Measurements from ENCODE around the gene UMAD1. TPM values are rescaled to one million over a fixed set of nuclear protein-coding genes. Genes with fewer than 3 reads are reported as not detected.

Gene UMAD1
- total and polyA plus RNA-seq, 2 experiments from 2014 or later, result 8.4 to 12.4 TPM

DNA sequence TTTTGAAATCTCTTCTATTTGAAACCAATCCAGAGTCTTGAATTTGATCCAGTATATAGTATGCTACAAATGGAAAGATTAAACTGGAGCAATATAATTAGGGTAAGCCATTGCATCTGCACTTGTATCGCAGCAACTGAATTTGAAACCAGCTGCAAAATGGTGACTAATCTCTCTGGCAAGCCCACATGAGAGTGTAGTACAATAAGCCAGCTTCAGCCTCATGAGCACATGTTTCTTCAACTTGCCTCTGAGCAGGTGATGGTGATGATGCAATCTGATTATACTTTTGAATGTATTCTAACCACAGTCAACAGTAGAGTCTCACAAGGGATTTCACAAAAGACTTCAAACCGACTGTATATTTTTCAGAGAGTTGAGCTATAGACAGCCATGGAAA, 78.7 kb downstream of the UMAD1 start:
- no peaks in the 10 kb centered on the region for H3K9me3 Mint-ChIP-seq
- Histone ChIP-seq H3K36me3 (ENCODE audit: insufficient read depth) (no peaks in the 10 kb centered on the region), H3K27ac (ENCODE audit: low read depth) (no peak overlapping the region), H3K9me2 (ENCODE audit: insufficient read depth) (0 out of 2 replicates have a peak, but pooled peaks cover 3% of the 10 kb centered on the region), H3K79me2 (replicated peaks; ENCODE audit: insufficient read depth) (no peaks in the 10 kb centered on the region), H2AFZ (no peak overlapping the region), H3K4me3 (no peak overlapping the region), H3F3A (replicated peaks; ENCODE audit: low read depth) (no peaks in the 10 kb centered on the region), H3K4me2 (no peak overlapping the region), H3K27me3 (ENCODE audit: insufficient read depth) (no peaks in the 10 kb centered on the region), H4K20me1 (replicated peaks; ENCODE audit: insufficient read depth) (no peaks in the 10 kb centered on the region), H3K4me1 (ENCODE audit: insufficient read depth) (no peaks in the 10 kb centered on the region; the same call in 1 of the 2 replicates)
- H3K4me1 Mint-ChIP-seq, result peaks cover 8% of the 10 kb centered on the region; the same call in 2 of the 3 replicates
- H3K36me3 Mint-ChIP-seq (ENCODE audit: low read depth), result peaks cover 3% of the 10 kb centered on the region; the same call in 1 of the 3 replicates
- no peaks in the 10 kb centered on the region for H3K27me3 Mint-ChIP-seq (ENCODE audit: insufficient read depth, low read depth, poor library complexity)
- H3K27ac Mint-ChIP-seq, result no peak overlapping the region
- DNase-seq (ENCODE audit: low spot score) (no peak), ATAC-seq (no peak)
- TF ChIP-seq ZNF114 (CRISPR knock-in tag; IDR thresholded peaks at IDR 0.05) (no peak), STAT1 (IDR thresholded peaks at IDR 0.05; ENCODE audit: unreplicated experiment) (no peak), EZH2phosphoT487 (IDR thresholded peaks at IDR 0.05; ENCODE audit: unreplicated experiment) (no peak), ETS1 (IDR thresholded peaks at IDR 0.05) (no peak), JUNB (IDR thresholded peaks at IDR 0.05; ENCODE audit: unreplicated experiment) (no peak), CTCF (conservative IDR thresholded peaks at IDR 0.05; ENCODE audit: low read depth in 2 of 2) (no peak), ZNF331 (CRISPR knock-in tag; IDR thresholded peaks at IDR 0.05; ENCODE audit: low read depth) (no peak), NANOG (IDR thresholded peaks at IDR 0.05; ENCODE audit: borderline replicate concordance) (no peak), POLR2AphosphoS5 (IDR thresholded peaks at IDR 0.05; ENCODE audit: low read depth) (no peak), CREB1 (CRISPR knock-in tag; IDR thresholded peaks at IDR 0.05; ENCODE audit: low read depth) (no peak), EZH2 (IDR thresholded peaks at IDR 0.05; ENCODE audit: low read depth, unreplicated experiment) (no peak)
- TF ChIP-seq, protein P1, sequence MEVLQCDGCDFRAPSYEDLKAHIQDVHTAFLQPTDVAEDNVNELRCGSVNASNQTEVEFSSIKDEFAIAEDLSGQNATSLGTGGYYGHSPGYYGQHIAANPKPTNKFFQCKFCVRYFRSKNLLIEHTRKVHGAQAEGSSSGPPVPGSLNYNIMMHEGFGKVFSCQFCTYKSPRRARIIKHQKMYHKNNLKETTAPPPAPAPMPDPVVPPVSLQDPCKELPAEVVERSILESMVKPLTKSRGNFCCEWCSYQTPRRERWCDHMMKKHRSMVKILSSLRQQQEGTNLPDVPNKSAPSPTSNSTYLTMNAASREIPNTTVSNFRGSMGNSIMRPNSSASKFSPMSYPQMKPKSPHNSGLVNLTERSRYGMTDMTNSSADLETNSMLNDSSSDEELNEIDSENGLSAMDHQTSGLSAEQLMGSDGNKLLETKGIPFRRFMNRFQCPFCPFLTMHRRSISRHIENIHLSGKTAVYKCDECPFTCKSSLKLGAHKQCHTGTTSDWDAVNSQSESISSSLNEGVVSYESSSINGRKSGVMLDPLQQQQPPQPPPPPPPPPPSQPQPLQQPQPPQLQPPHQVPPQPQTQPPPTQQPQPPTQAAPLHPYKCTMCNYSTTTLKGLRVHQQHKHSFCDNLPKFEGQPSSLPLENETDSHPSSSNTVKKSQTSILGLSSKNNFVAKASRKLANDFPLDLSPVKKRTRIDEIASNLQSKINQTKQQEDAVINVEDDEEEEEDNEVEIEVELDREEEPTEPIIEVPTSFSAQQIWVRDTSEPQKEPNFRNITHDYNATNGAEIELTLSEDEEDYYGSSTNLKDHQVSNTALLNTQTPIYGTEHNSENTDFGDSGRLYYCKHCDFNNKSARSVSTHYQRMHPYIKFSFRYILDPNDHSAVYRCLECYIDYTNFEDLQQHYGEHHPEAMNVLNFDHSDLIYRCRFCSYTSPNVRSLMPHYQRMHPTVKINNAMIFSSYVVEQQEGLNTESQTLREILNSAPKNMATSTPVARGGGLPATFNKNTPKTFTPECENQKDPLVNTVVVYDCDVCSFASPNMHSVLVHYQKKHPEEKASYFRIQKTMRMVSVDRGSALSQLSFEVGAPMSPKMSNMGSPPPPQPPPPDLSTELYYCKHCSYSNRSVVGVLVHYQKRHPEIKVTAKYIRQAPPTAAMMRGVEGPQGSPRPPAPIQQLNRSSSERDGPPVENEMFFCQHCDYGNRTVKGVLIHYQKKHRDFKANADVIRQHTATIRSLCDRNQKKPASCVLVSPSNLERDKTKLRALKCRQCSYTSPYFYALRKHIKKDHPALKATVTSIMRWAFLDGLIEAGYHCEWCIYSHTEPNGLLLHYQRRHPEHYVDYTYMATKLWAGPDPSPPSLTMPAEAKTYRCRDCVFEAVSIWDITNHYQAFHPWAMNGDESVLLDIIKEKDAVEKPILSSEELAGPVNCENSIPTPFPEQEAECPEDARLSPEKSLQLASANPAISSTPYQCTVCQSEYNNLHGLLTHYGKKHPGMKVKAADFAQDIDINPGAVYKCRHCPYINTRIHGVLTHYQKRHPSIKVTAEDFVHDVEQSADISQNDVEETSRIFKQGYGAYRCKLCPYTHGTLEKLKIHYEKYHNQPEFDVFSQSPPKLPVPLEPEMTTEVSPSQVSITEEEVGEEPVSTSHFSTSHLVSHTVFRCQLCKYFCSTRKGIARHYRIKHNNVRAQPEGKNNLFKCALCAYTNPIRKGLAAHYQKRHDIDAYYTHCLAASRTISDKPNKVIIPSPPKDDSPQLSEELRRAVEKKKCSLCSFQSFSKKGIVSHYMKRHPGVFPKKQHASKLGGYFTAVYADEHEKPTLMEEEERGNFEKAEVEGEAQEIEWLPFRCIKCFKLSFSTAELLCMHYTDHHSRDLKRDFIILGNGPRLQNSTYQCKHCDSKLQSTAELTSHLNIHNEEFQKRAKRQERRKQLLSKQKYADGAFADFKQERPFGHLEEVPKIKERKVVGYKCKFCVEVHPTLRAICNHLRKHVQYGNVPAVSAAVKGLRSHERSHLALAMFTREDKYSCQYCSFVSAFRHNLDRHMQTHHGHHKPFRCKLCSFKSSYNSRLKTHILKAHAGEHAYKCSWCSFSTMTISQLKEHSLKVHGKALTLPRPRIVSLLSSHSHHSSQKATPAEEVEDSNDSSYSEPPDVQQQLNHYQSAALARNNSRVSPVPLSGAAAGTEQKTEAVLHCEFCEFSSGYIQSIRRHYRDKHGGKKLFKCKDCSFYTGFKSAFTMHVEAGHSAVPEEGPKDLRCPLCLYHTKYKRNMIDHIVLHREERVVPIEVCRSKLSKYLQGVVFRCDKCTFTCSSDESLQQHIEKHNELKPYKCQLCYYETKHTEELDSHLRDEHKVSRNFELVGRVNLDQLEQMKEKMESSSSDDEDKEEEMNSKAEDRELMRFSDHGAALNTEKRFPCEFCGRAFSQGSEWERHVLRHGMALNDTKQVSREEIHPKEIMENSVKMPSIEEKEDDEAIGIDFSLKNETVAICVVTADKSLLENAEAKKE (CRISPR knock-in tag; IDR thresholded peaks at IDR 0.05), result no peak
- TF ChIP-seq, protein P2, sequence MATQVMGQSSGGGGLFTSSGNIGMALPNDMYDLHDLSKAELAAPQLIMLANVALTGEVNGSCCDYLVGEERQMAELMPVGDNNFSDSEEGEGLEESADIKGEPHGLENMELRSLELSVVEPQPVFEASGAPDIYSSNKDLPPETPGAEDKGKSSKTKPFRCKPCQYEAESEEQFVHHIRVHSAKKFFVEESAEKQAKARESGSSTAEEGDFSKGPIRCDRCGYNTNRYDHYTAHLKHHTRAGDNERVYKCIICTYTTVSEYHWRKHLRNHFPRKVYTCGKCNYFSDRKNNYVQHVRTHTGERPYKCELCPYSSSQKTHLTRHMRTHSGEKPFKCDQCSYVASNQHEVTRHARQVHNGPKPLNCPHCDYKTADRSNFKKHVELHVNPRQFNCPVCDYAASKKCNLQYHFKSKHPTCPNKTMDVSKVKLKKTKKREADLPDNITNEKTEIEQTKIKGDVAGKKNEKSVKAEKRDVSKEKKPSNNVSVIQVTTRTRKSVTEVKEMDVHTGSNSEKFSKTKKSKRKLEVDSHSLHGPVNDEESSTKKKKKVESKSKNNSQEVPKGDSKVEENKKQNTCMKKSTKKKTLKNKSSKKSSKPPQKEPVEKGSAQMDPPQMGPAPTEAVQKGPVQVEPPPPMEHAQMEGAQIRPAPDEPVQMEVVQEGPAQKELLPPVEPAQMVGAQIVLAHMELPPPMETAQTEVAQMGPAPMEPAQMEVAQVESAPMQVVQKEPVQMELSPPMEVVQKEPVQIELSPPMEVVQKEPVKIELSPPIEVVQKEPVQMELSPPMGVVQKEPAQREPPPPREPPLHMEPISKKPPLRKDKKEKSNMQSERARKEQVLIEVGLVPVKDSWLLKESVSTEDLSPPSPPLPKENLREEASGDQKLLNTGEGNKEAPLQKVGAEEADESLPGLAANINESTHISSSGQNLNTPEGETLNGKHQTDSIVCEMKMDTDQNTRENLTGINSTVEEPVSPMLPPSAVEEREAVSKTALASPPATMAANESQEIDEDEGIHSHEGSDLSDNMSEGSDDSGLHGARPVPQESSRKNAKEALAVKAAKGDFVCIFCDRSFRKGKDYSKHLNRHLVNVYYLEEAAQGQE (IDR thresholded peaks at IDR 0.05; ENCODE audit: unreplicated experiment), result no peak
- H3K4me3 Mint-ChIP-seq, result no peak overlapping the region
